CD4-positive, alpha-beta T cell treated with Interleukin-1 beta for 1 hour (primary cell): ENCODE measurements around the gene DTX1.

Experiments
- DNase-seq, 2 donors: peaks; one replicate each; pipeline ENCODE4 v3.0.0-alpha.2; 2020 to 2022

The DTX1 gene

DNA sequence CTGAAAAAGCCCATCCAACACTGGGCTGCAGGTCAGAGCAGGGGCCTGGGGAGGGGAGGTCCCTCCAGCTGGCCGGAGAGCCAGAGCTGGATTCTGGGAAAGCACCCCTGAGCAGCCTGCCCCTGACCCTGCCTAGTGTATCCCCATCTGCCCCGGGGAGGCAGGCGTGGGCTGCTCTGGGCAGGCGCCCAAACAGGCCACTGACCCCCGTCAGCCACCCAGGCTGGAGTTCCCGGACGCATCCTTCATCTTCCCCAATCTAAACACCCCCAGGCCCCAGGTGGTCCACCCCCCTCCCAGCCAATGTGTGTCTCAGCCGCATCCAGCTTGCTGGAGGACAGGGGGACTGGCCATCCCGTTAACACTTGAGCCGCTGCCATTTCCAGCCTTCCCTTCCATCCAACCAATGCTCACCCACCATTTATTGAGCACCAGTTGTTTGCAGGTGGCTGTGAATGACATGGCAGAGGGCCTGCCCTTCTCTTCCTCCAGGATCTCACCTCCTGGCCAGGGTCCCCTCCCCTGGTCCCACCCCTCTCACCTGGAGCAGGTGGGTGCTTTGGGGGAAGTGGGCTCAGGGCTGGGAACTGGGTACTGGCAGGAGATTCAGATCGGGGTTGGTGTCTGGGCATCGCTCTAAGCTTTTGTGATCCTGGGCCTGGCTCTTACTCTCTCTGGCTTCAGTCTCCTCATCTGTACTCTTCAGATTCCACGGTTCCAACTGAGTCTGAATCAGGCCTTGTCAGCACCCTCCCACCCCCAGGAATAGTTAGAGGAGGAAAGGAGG lies 743 bp upstream of the DTX1 start:
- DNase-seq = no peak

GRCh38 chr12:113056381-113056630 lies 224 bp upstream of the DTX1 start:
- DNase-seq = no peak

DNA sequence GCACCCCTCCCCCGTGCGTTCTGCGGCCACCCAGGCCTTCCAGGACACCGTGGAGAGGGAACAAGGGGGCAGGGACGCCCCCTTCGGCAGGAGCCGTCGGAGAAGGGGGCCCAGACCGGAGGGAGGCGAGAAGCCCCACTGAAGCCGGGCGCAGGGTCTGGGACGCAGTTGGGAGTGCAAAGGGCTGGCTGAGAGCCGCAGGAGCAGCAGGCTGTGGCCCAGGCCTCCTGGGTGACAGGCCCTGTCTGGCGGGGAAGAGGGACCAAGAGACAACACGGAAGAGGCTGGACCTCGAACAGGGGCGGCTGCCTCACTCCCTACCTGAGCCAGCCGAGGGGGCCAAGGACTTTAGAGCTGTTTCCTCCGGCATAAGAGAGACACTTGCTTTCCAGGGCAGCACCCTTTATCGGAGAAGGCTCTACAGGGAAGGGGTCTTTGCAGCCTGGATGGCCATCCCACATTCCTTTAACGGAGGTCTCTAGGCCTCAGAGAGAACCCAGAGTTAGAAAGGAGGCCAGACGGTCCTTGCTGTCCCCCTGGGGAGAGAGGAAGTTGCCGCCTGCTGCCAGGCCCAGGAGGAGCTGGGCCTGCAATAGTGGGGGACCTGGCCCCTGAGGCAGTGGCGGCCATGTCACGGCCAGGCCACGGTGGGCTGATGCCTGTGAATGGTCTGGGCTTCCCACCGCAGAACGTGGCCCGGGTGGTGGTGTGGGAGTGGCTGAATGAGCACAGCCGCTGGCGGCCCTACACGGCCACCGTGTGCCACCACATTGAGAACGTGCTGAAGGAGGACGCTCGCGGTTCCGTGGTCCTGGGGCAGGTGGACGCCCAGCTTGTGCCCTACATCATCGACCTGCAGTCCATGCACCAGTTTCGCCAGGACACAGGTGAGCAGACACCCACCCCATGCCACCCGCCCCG lies 1.3 kb downstream of the DTX1 start:
- DNase-seq = no peak

- no peak for DNase-seq
Observed at GRCh38 chr12:113058553-113058952, 2.0 kb downstream of the DTX1 start.

DNA sequence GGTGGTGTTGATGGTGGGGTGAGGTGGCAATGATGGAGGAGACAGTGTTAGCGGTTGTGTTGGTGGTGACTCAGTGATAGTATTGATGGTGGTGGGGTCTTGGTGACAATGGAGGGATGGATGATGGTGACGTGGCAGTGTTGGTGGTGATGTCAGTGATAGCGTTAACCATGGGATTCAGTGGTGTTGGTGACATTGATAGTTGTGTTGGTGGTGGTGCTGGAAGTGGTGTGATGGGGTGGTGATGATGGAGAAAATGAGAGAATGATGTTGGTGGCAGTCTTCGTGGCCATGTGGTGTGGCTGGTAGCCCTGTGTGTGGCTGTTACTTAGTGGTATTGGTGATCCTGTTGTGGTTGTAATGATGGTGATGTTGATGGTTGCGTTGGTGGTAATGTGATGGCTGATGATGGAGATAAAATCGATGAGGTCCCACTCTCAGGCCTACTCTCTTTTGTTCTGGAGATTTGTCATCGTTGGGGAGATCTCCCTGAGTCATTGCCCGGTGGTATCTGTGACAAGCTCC lies 2.6 kb downstream of the DTX1 start:
- DNase-seq = no peak

GRCh38 chr12:113060336-113060960 lies 3.9 kb downstream of the DTX1 start:
- no peak for DNase-seq

DNA sequence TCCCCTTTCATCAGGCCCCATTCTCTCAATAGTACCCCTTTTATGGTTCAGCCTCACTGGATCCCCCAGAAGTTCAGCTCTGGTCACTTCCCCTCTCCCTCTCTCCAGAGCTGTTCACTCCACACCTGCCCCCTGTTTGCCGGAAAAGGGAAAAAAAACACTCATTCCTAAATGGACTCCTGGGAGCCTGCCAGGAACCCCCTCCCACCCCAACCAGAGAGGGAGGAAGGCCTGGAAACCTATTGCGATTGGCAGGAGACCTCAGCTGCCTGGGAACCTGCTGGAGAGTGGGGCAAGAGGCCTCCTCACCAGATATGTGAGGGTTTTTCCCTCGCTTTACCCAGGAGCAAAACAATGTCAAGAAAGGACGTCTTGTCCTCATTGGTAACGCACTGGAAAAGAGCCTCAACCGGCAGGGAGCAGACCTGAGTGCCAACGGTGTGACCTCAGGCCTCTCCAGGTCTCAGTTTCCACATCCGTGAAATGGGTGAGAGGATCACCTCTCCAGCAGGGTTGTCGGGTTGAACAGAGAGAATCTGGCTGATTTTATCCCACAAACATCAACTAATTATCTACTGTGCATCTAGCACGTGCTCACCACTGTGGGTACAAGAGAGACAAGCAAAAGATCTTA lies 4.6 kb downstream of the DTX1 start:
- no peak for DNase-seq

GRCh38 chr12:113062502-113063395 lies 6.2 kb downstream of the DTX1 start:
- no peak for DNase-seq

- no peak for DNase-seq
Observed at GRCh38 chr12:113063396-113064350, 7.1 kb downstream of the DTX1 start.

GRCh38 chr12:113064395-113065125 lies 8.0 kb downstream of the DTX1 start:
- DNase-seq = no peak

GRCh38 chr12:113065126-113066007 lies 8.8 kb downstream of the DTX1 start:
- DNase-seq = no peak

- no peak for DNase-seq
Observed at GRCh38 chr12:113066813-113067400, 10.4 kb downstream of the DTX1 start.

- DNase-seq = no peak
Observed at GRCh38 chr12:113067987-113068935, 11.7 kb downstream of the DTX1 start.

GRCh38 chr12:113069149-113069548 lies 12.6 kb downstream of the DTX1 start:
- no peak for DNase-seq

DNA sequence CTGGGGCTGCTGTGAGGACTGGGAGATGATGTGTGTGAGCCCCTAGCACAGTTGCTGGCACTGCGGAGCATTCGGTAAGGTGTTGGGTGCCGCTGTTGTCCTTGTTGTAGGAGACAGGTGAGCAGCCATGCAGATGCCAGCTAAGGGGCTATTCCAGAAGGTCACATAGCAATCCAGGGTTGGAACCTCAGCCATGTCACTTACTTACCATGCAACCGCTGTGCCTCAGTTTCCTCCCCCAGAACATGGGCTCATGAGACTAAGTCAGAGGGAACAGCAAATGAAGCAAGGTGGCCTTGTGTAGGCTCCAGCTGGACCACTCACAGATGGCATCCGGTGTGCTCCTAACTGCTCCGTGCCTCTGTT lies 13.2 kb downstream of the DTX1 start:
- no peak for DNase-seq

DNA sequence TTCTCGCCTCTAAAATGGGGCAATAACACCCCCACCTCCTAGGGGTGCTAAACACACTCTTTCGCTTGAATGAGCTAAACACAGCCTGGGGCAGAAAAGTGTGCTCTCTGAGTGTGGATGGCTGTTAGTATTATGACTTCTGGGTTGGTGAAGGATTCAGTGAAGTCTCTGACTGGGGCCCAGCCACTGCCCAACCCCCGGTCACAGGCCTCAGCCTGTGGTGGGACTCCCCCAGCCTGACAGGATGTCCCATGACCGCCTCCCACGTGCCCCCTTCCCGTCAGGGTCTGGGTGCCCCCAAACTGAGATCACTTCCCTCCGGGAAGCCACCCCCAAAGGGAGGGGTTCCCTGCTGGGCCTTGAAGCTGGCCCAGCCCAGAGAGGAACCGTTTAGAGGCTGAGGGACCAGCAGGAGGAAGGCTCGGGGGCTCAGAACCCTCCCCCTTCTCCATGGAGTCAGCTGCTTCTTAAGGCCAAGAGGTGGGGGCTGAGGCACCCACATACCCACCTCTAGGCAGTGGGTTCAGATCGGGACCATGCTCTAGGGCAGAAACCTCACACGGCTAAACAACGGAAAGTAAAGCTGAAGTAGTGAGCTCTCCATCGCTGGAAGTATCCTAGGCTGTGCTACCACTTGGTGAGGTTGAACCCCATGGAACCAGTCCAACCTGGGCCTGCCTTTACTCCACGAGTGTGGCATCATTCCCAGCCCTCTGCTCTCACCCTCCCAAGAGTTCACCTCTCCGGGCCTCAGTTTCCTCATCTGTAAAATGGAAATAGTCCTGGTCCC lies 13.8 kb downstream of the DTX1 start:
- DNase-seq = peak; percentile 37 to 70
